ENCODE results near the gene TSPAN9. TPM values are rescaled to one million over a fixed set of nuclear protein-coding genes. Genes with fewer than 3 reads are reported as not detected.

Gene TSPAN9
- total RNA-seq, 1 donor: 13.0 TPM

DNA sequence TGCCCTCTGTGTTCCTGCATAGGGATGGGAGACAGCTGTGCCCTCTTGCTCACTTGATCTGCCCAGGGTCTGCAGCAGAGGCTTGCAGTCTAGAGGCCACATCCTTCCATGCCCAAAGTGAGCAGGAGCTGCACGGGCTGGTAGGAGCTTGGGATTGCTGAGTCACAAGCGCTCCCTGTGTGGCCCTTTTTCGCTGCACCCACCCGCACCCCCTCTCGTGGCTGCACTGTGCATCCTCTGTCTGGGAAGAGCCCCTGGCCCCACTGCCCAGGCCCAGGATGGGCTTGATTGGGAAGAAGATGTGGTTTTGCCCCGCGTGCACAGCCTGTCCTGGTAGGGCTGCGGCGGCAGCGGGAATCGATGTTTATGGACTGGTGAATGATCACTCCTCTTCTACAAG is 192.4 kb downstream of the TSPAN9 start:
- TF ChIP-seq, protein P1, sequence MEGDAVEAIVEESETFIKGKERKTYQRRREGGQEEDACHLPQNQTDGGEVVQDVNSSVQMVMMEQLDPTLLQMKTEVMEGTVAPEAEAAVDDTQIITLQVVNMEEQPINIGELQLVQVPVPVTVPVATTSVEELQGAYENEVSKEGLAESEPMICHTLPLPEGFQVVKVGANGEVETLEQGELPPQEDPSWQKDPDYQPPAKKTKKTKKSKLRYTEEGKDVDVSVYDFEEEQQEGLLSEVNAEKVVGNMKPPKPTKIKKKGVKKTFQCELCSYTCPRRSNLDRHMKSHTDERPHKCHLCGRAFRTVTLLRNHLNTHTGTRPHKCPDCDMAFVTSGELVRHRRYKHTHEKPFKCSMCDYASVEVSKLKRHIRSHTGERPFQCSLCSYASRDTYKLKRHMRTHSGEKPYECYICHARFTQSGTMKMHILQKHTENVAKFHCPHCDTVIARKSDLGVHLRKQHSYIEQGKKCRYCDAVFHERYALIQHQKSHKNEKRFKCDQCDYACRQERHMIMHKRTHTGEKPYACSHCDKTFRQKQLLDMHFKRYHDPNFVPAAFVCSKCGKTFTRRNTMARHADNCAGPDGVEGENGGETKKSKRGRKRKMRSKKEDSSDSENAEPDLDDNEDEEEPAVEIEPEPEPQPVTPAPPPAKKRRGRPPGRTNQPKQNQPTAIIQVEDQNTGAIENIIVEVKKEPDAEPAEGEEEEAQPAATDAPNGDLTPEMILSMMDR (IDR thresholded peaks at IDR 0.05; ENCODE audit: extremely low read depth, low read depth, low read length): no peak
- no peak overlapping the region for H3K27ac ChIP-seq (ENCODE audit: low read depth, low read length)
- H3K4me3 ChIP-seq (ENCODE audit: insufficient read depth, low read length): no peak overlapping the region
- H3K36me3 ChIP-seq (ENCODE audit: insufficient read depth, low read length): no peaks in the 10 kb centered on the region
- no peak for DNase-seq (ENCODE audit: insufficient read length, low spot score, missing footprints)
- no peaks in the 10 kb centered on the region for H3K4me1 ChIP-seq (ENCODE audit: insufficient read depth, low read length)
- no peak overlapping the region for H2AFZ ChIP-seq (ENCODE audit: low read length)
- H3K79me2 ChIP-seq (ENCODE audit: insufficient read depth, low read length): no peaks in the 10 kb centered on the region
- H3K27me3 ChIP-seq (ENCODE audit: insufficient read depth, low read length): peaks cover 18% of the 10 kb centered on the region
- no peak overlapping the region for H3K4me2 ChIP-seq (ENCODE audit: insufficient read depth, low read length)
- no peaks in the 10 kb centered on the region for H3K9me3 ChIP-seq (ENCODE audit: low read depth, low read length)
- peaks cover 17% of the 10 kb centered on the region for H4K20me1 ChIP-seq (ENCODE audit: insufficient read depth, low read length)

DNA sequence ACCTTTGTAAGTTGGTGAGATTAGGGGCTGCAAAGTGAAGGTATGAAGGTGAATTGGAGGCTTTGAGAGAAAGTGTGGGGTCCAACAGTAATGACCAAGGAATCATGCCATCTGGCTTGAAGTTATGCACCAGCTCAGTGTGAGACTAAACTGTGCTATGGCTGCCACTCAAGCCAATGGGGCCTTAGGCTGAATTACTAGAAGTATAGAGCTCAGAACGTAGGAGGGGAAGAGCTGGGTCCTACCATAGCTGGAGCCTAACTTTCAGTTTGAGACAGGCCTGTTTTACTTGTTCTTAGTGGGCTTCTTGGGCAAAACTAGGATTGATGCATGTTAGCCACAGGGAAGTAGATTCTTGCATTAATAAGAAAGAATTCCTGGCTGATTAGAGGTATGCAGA is 194.0 kb downstream of the TSPAN9 start:
- H3K27ac ChIP-seq (ENCODE audit: low read depth, low read length): no peak overlapping the region
- no peak for DNase-seq (ENCODE audit: insufficient read length, low spot score, missing footprints)
- H3K27me3 ChIP-seq (ENCODE audit: insufficient read depth, low read length): peaks cover 18% of the 10 kb centered on the region
- H3K9me3 ChIP-seq (ENCODE audit: low read depth, low read length): no peaks in the 10 kb centered on the region
- no peak overlapping the region for H3K4me3 ChIP-seq (ENCODE audit: insufficient read depth, low read length)
- no peaks in the 10 kb centered on the region for H3K36me3 ChIP-seq (ENCODE audit: insufficient read depth, low read length)
- H3K4me2 ChIP-seq (ENCODE audit: insufficient read depth, low read length): no peak overlapping the region
- no peaks in the 10 kb centered on the region for H3K79me2 ChIP-seq (ENCODE audit: insufficient read depth, low read length)
- H4K20me1 ChIP-seq (ENCODE audit: insufficient read depth, low read length): peaks cover 23% of the 10 kb centered on the region
- TF ChIP-seq, protein P1 (IDR thresholded peaks at IDR 0.05; ENCODE audit: extremely low read depth, low read depth, low read length): no peak
- no peaks in the 10 kb centered on the region for H3K4me1 ChIP-seq (ENCODE audit: insufficient read depth, low read length)
- no peak overlapping the region for H2AFZ ChIP-seq (ENCODE audit: low read length)

DNA sequence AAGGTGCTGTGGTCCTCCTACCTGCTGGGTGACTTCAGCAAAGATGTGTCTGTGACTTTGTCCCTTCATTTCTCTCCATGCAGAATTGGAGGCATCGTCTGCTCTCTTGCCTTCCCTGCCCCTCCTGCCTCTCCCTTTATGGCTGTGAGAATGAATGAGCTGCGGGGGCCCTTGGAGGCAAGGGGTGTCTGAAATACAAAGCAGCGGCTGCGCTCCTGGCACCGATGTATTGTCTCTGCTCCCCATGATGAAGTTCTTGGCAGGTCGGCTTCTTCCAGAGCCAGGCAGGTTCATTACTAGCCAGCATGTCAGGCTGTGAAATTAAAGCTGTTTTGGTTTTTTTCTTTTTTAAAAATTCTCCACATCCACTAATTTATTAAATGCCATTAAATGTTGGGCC is 194.5 kb downstream of the TSPAN9 start:
- no peak overlapping the region for H3K4me3 ChIP-seq (ENCODE audit: insufficient read depth, low read length)
- H2AFZ ChIP-seq (ENCODE audit: low read length): no peak overlapping the region
- H3K27ac ChIP-seq (ENCODE audit: low read depth, low read length): no peak overlapping the region
- H3K4me2 ChIP-seq (ENCODE audit: insufficient read depth, low read length): no peak overlapping the region
- H4K20me1 ChIP-seq (ENCODE audit: insufficient read depth, low read length): peaks cover 21% of the 10 kb centered on the region
- no peak for DNase-seq (ENCODE audit: insufficient read length, low spot score, missing footprints)
- H3K27me3 ChIP-seq (ENCODE audit: insufficient read depth, low read length): peaks cover 16% of the 10 kb centered on the region
- H3K9me3 ChIP-seq (ENCODE audit: low read depth, low read length): no peaks in the 10 kb centered on the region
- H3K4me1 ChIP-seq (ENCODE audit: insufficient read depth, low read length): no peaks in the 10 kb centered on the region
- TF ChIP-seq, protein P1 (IDR thresholded peaks at IDR 0.05; ENCODE audit: extremely low read depth, low read depth, low read length): no peak
- H3K36me3 ChIP-seq (ENCODE audit: insufficient read depth, low read length): no peaks in the 10 kb centered on the region
- H3K79me2 ChIP-seq (ENCODE audit: insufficient read depth, low read length): no peaks in the 10 kb centered on the region

- DNase-seq (ENCODE audit: insufficient read length, low spot score, missing footprints): peak; percentile 90
- no peaks in the 10 kb centered on the region for H3K9me3 ChIP-seq (ENCODE audit: low read depth, low read length)
- H3K4me1 ChIP-seq (ENCODE audit: insufficient read depth, low read length): no peaks in the 10 kb centered on the region
- H3K4me2 ChIP-seq (ENCODE audit: insufficient read depth, low read length): no peak overlapping the region
- peaks cover 19% of the 10 kb centered on the region for H4K20me1 ChIP-seq (ENCODE audit: insufficient read depth, low read length)
- H2AFZ ChIP-seq (ENCODE audit: low read length): no peak overlapping the region
- TF ChIP-seq, protein P1 (IDR thresholded peaks at IDR 0.05; ENCODE audit: extremely low read depth, low read depth, low read length): no peak
- no peaks in the 10 kb centered on the region for H3K79me2 ChIP-seq (ENCODE audit: insufficient read depth, low read length)
- H3K4me3 ChIP-seq (ENCODE audit: insufficient read depth, low read length): no peak overlapping the region
- peaks cover 8% of the 10 kb centered on the region for H3K27me3 ChIP-seq (ENCODE audit: insufficient read depth, low read length)
- H3K27ac ChIP-seq (ENCODE audit: low read depth, low read length): no peak overlapping the region
- H3K36me3 ChIP-seq (ENCODE audit: insufficient read depth, low read length): no peaks in the 10 kb centered on the region
These were observed 195.8 kb downstream of the TSPAN9 start for GRCh38 chr12:3272958-3273357.

Measured in osteoblast (primary cell).